ENCODE results near the gene ROR2. TPM values are rescaled to one million over a fixed set of nuclear protein-coding genes. Genes with fewer than 3 reads are reported as not detected.

ROR2 gene
- total and polyA plus RNA-seq, 2 of the 13 experiments (the other 11 are each of a cell fraction or from before 2014, with no cell fraction given): not detected

DNA sequence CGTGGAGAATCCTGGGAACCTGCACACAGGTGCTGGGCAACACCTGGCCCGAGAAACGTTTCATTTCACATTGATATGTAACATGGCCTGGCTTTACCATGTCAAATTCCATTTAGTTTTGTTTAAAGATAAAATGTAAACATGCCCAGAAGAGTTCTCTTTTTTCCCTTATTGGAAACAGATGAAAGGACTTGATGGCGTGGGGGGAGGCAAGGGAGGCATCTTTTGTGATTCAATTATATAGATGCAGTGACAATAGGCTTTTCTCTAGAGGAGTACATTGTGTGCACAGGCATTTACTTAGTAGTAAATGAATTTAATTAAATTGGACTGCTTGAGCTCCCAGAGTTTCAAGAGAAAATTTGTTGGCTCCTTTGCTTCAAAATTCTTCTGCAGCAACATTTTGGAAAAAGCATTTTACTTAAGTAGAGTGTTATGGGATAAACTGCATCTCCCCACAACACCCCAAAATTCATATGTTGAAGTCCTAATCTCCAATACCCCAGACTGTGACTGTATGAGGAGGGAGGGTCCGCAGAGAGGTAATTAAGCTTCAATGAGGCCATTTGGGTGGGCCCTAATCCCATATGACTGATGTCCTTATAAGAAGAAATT is 272.1 kb downstream of the ROR2 start:
- TF ChIP-seq, protein P1, sequence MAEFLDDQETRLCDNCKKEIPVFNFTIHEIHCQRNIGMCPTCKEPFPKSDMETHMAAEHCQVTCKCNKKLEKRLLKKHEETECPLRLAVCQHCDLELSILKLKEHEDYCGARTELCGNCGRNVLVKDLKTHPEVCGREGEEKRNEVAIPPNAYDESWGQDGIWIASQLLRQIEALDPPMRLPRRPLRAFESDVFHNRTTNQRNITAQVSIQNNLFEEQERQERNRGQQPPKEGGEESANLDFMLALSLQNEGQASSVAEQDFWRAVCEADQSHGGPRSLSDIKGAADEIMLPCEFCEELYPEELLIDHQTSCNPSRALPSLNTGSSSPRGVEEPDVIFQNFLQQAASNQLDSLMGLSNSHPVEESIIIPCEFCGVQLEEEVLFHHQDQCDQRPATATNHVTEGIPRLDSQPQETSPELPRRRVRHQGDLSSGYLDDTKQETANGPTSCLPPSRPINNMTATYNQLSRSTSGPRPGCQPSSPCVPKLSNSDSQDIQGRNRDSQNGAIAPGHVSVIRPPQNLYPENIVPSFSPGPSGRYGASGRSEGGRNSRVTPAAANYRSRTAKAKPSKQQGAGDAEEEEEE (CRISPR knock-in tag; IDR thresholded peaks at IDR 0.05; ENCODE audit: borderline replicate concordance): no peak
- TF ChIP-seq ISX (CRISPR knock-in tag; conservative IDR thresholded peaks at IDR 0.05): no peak
- no peak for TF ChIP-seq SRY (CRISPR knock-in tag; IDR thresholded peaks at IDR 0.05)
- no peak for TF ChIP-seq ZNF264 (CRISPR knock-in tag; IDR thresholded peaks at IDR 0.05)
- TF ChIP-seq CEBPG (CRISPR knock-in tag; IDR thresholded peaks at IDR 0.05): no peak
- TF ChIP-seq, protein P2, sequence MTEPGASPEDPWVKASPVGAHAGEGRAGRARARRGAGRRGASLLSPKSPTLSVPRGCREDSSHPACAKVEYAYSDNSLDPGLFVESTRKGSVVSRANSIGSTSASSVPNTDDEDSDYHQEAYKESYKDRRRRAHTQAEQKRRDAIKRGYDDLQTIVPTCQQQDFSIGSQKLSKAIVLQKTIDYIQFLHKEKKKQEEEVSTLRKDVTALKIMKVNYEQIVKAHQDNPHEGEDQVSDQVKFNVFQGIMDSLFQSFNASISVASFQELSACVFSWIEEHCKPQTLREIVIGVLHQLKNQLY (CRISPR knock-in tag; IDR thresholded peaks at IDR 0.05): no peak
- TF ChIP-seq SALL2 (CRISPR knock-in tag; IDR thresholded peaks at IDR 0.05): no peak
- TF ChIP-seq, protein P3, sequence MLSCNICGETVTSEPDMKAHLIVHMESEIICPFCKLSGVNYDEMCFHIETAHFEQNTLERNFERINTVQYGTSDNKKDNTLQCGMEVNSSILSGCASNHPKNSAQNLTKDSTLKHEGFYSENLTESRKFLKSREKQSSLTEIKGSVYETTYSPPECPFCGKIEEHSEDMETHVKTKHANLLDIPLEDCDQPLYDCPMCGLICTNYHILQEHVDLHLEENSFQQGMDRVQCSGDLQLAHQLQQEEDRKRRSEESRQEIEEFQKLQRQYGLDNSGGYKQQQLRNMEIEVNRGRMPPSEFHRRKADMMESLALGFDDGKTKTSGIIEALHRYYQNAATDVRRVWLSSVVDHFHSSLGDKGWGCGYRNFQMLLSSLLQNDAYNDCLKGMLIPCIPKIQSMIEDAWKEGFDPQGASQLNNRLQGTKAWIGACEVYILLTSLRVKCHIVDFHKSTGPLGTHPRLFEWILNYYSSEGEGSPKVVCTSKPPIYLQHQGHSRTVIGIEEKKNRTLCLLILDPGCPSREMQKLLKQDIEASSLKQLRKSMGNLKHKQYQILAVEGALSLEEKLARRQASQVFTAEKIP (CRISPR knock-in tag; IDR thresholded peaks at IDR 0.05; ENCODE audit: borderline replicate concordance): no peak
- TF ChIP-seq, protein P4, sequence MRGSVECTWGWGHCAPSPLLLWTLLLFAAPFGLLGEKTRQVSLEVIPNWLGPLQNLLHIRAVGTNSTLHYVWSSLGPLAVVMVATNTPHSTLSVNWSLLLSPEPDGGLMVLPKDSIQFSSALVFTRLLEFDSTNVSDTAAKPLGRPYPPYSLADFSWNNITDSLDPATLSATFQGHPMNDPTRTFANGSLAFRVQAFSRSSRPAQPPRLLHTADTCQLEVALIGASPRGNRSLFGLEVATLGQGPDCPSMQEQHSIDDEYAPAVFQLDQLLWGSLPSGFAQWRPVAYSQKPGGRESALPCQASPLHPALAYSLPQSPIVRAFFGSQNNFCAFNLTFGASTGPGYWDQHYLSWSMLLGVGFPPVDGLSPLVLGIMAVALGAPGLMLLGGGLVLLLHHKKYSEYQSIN (CRISPR knock-in tag; IDR thresholded peaks at IDR 0.05; ENCODE audit: borderline replicate concordance): no peak
- TF ChIP-seq SNRNP70 (IDR thresholded peaks at IDR 0.05; ENCODE audit: low read depth, low read length): no peak
- TF ChIP-seq ARNTL (CRISPR knock-in tag; IDR thresholded peaks at IDR 0.05): no peak
- no peak for TF ChIP-seq XBP1 (CRISPR knock-in tag; IDR thresholded peaks at IDR 0.05)
- no peak for TF ChIP-seq CCDC6 (CRISPR knock-in tag; IDR thresholded peaks at IDR 0.05)
- TF ChIP-seq TCF7 (IDR thresholded peaks at IDR 0.05; ENCODE audit: low read depth): no peak
- TF ChIP-seq SMAD9 (CRISPR knock-in tag; IDR thresholded peaks at IDR 0.05): no peak
- TF ChIP-seq, protein P5, sequence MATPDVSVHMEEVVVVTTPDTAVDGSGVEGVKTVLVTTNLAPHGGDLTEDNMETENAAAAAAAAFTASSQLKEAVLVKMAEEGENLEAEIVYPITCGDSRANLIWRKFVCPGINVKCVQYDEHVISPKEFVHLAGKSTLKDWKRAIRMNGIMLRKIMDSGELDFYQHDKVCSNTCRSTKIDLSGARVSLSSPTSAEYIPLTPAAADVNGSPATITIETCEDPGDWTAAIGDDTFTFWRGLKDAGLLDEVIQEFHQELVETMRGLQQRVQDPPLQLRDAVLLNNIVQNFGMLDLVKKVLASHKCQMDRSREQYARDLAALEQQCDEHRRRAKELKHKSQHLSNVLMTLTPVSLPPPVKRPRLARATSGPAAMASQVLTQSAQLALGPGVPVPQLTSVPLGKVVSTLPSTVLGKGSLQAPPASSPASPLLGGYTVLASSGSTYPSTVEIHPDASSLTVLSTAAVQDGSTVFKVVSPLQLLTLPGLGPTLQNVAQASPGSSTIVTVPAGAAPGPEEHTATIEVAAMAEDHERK (CRISPR knock-in tag; IDR thresholded peaks at IDR 0.05; ENCODE audit: low read depth): no peak
- TF ChIP-seq POGZ (CRISPR knock-in tag; IDR thresholded peaks at IDR 0.05): no peak
- no peak for TF ChIP-seq SRSF1 (optimal IDR thresholded peaks at IDR 0.05; ENCODE audit: low read depth, low read length)
- 0% methylated on average over 5 of the region's 5 CpGs for WGBS (ENCODE audit: low lambda C conversion rate)
- DNase-seq (ENCODE audit: low spot score) (no peak), ATAC-seq (no peak), FAIRE-seq (no peak)
- Histone ChIP-seq H3K4me1 (ENCODE audit: insufficient read depth, low read length) (no peaks in the 10 kb centered on the region), H3K9ac (ENCODE audit: insufficient read depth, low read depth, low read length) (no peak overlapping the region), H3K36me3 (replicated peaks in 1 of 2; ENCODE audit: control insufficient read depth in 1 of 2, insufficient read depth in 2 of 2, low read length in 2 of 2) (no peaks in the 10 kb centered on the region), H4K20me1 (ENCODE audit: insufficient read depth, low read length) (no peaks in the 10 kb centered on the region), H3K9me3 (ENCODE audit: low read length) (no peaks in the 10 kb centered on the region), H3K79me2 (ENCODE audit: insufficient read depth, low read length) (no peaks in the 10 kb centered on the region), H2AFZ (ENCODE audit: low read length) (no peak overlapping the region), H3K4me3 (replicated peaks in 1 of 3; ENCODE audit: insufficient read depth in 1 of 3, low read depth in 2 of 3, low read length in 3 of 3) (no peak overlapping the region), H3K27ac (ENCODE audit: extremely low read length, insufficient read depth, low read length) (no peak overlapping the region), H3K4me2 (ENCODE audit: low read depth, low read length) (no peak overlapping the region), H3K27me3 (ENCODE audit: control insufficient read depth in 1 of 2, insufficient read depth in 2 of 2, low read length in 2 of 2) (peaks cover 1 to 11% of the 10 kb centered on the region in 2 experiments; a peak in 3 of 5 replicates)
- no TSS peak for BruUV-seq (replicated peaks)
- intact Hi-C loops (cut with micrococcal nuclease; ENCODE audit: unreplicated experiment): loop anchor here (5.0 to 10.0 kb wide), 3 partner anchors 243 to 696 kb away; no protein-coding TSS in a partner anchor
- CTCF ChIA-PET (ENCODE audit: low intra/inter-chr PET ratio, low total read pairs): no interaction called here
- in situ Hi-C loops (cut with HindIII; ENCODE audit: extremely low pct_ligation_motif_present, low pct_unique_long_range_greater_than_20kb): no loop called here
- POLR2A ChIA-PET: no interaction called here
